K562 (cell line): ENCODE results near the gene FATE1. TPM values are rescaled to one million over a fixed set of nuclear protein-coding genes. Genes with fewer than 3 reads are reported as not detected.

Source experiments
- ATAC-seq: fragments of 200-7000 bp; cut with Tn5 transposase; 3 replicates; pipeline ENCODE4 v1.9.1; 2020; ENCODE audit warnings: moderate library complexity
- BruUV-seq: library from RNA; stranded (reverse); fragments of 400-500 nt; replicated peaks from 2 replicates; lab custom pipeline; 2021; lab: Mats Ljungman, UMichigan
- CTCF ChIA-PET: fragments of 300-600 bp; formaldehyde crosslinking; extraction: SDS; loops from one replicate; lab custom pipeline; 2021; ENCODE audit warnings: low intra/inter-chr PET ratio; lab: Yijun Ruan, JAX
- POLR2A ChIA-PET: fragments of 300-600, 350-650 bp; sonication (Branson Sonifier 250); formaldehyde crosslinking; extraction: SDS; loops from one replicate; lab custom pipeline; 2021; ENCODE audit warnings: antibody characterized with exemption, inconsistent platforms; lab: Yijun Ruan, JAX
- DNase-seq, 4 experiments: peaks; one replicate each; pipeline versions ENCODE4 v3.0.0 to v3.0.0-alpha.2; 2011 to 2018; ENCODE audit warnings: low spot score in 3 of 4, mixed read lengths in 3 of 4; ENCODE audit errors: extremely low read depth in 1 of 4
- FAIRE-seq: peaks from 2 replicates; lab custom pipeline; 2011; peaks lifted over from hg19 to GRCh38; lab: Jason Lieb, UNC
- H2AFZ ChIP-seq: 2 replicates; pipeline ENCODE4 v1.6.0; 2011; ENCODE audit warnings: low read depth, low read length, control low read depth, inconsistent platforms
- H3K27ac ChIP-seq: fragments of 200-600 bp; 3 replicates; pipeline ENCODE4 v1.8.0; 2011; ENCODE audit warnings: low read depth, mild to moderate bottlenecking, control low read depth, inconsistent platforms, low read length, moderate library complexity, mixed read lengths; ENCODE audit errors: extremely low read depth
- H3K27me3 ChIP-seq, 2 experiments: fragments of 300-600 bp in 1 of 2; 2 replicates in 1 of 2; 3 replicates in 1 of 2; pipeline versions ENCODE4 v1.6.0 to v1.8.0; 2011; ENCODE audit warnings: inconsistent platforms in 2 of 2, low read length in 2 of 2, mild to moderate bottlenecking in 1 of 2, mixed read lengths in 1 of 2, moderate library complexity in 1 of 2; ENCODE audit not compliant: control insufficient read depth in 2 of 2, insufficient read depth in 2 of 2
- H3K36me3 ChIP-seq: fragments of 300-600 bp; 3 replicates; pipeline ENCODE4 v1.8.0; 2011; ENCODE audit warnings: mild to moderate bottlenecking, low read length, inconsistent platforms; ENCODE audit not compliant: control insufficient read depth, insufficient read depth
- H3K4me1 ChIP-seq, 2 experiments: fragments of 200-600 bp in 1 of 2; replicated peaks in 1 of 2; 2 replicates in 1 of 2; 3 replicates in 1 of 2; pipeline versions ENCODE4 v1.5.1 to v1.8.0; 2011; ENCODE audit warnings: inconsistent platforms in 2 of 2, low read length in 2 of 2, mild to moderate bottlenecking in 1 of 2, mixed read lengths in 1 of 2, moderate library complexity in 1 of 2; ENCODE audit not compliant: control insufficient read depth in 2 of 2, insufficient read depth in 2 of 2
- H3K4me2 ChIP-seq: 2 replicates; pipeline ENCODE4 v1.6.1; 2011; ENCODE audit warnings: low read length, control low read depth, inconsistent platforms, mixed read lengths; ENCODE audit not compliant: insufficient read depth
- H3K4me3 ChIP-seq: fragments of 200-600 bp; sonication (generic), shearing (Covaris generic); 2 replicates; pipeline ENCODE4 v1.5.1; 2016; ENCODE audit warnings: control low read depth, inconsistent platforms
- H3K79me2 ChIP-seq: fragments of 200-600 bp; 3 replicates; pipeline ENCODE4 v1.8.0; 2011; ENCODE audit warnings: low read length, inconsistent platforms; ENCODE audit not compliant: control insufficient read depth, insufficient read depth
- H3K9ac ChIP-seq, 2 experiments: 2 replicates each; pipeline versions ENCODE4 v1.6.0 to v1.6.1; 2011; ENCODE audit warnings: low read depth in 2 of 2, low read length in 2 of 2, control low read depth in 1 of 2, inconsistent platforms in 1 of 2, mild to moderate bottlenecking in 1 of 2, mixed read lengths in 1 of 2; ENCODE audit not compliant: insufficient read depth in 1 of 2
- H3K9me1 ChIP-seq: one replicate; pipeline ENCODE4 v1.6.0; 2011; ENCODE audit warnings: inconsistent platforms, mild to moderate bottlenecking, low read length, moderate library complexity; ENCODE audit not compliant: control insufficient read depth, insufficient read depth
- H3K9me3 ChIP-seq: replicated peaks from 2 replicates; pipeline ENCODE4 v1.5.1; 2011; ENCODE audit warnings: low read depth, low read length, inconsistent platforms; ENCODE audit not compliant: control insufficient read depth, insufficient read depth
- H4K20me1 ChIP-seq: replicated peaks from 2 replicates; pipeline ENCODE4 v1.6.1; 2011; ENCODE audit warnings: low read length, inconsistent platforms, mixed read lengths; ENCODE audit not compliant: control insufficient read depth, insufficient read depth
- SAP30 ChIP-seq: fragments of 200-600 bp; sonication (generic); IDR thresholded peaks from 2 replicates; pipeline ENCODE4 v1.6.1; 2012; ENCODE audit warnings: borderline replicate concordance, low read depth, mild to moderate bottlenecking, moderate library complexity, low read length, control low read depth, inconsistent platforms; ENCODE audit not compliant: insufficient read depth, poor library complexity, severe bottlenecking
- WGBS: fragments of 100-300 bp; shearing (Covaris generic); methylation state at CpG from one replicate; pipeline ENCODE4 v1.1.6; 2016; ENCODE audit warnings: low coverage, mixed read lengths; ENCODE audit not compliant: insufficient coverage; ENCODE audit errors: missing lambda C conversion rate; 5-methylcytosine and 5-hydroxymethylcytosine counted together
- in situ Hi-C: fragments of 300-500 bp; cut with MboI; formaldehyde crosslinking; loops from 4 replicates; pipeline ENCODE4 v1.15.0; 2018; ENCODE audit warnings: inconsistent platforms, mixed read lengths
- intact Hi-C: fragments of 100-400 bp; cut with micrococcal nuclease; formaldehyde crosslinking; loops from 2 replicates; pipeline ENCODE4 v1.14.2; 2022
- polyA plus RNA-seq, 8 experiments: library from polyadenylated mRNA; depleted of rRNA in 4 of 8; stranded (reverse) in 5 of 8; unstranded in 3 of 8; fragments of >200 nt; fragmentation: Nextera tagmentation in 2 of 8; fragmentation: Illumina TruSeq in 1 of 8; extraction: Ambion mirVana in 2 of 8; extraction: Trizol in 1 of 8; gene quantifications; 2 replicates each; pipeline versions ENCODE4 v1.2.1 to v1.2.3, GENCODE V29; 2011 to 2014; ENCODE audit warnings: inconsistent platforms in 1 of 8, missing spikeins in 1 of 8
- total RNA-seq, 7 experiments: library from RNA; depleted of rRNA in 6 of 7; stranded (reverse); fragments of >200 nt in 6 of 7; fragmentation: Illumina TruSeq in 2 of 7; extraction: Trizol in 2 of 7; gene quantifications; 2 replicates each; pipeline versions ENCODE4 v1.2.1 to v1.2.3, GENCODE V29; 2011 to 2021; ENCODE audit warnings: low replicate concordance in 1 of 7
- TF ChIP-seq, protein P1 (sequence below), 2 experiments: fragments of 450-650 bp; formaldehyde crosslinking in 1 of 2; IDR thresholded peaks; 2 replicates each; pipeline versions ENCODE4 v1.4.0 to v1.6.1; 2014 to 2020; ENCODE audit warnings: mild to moderate bottlenecking in 2 of 2, borderline replicate concordance in 1 of 2, low read depth in 1 of 2

Gene FATE1
- total and polyA plus RNA-seq, 9 of the 15 experiments (the other 6 are each of a cell fraction or from before 2014, with no cell fraction given): not detected

DNA sequence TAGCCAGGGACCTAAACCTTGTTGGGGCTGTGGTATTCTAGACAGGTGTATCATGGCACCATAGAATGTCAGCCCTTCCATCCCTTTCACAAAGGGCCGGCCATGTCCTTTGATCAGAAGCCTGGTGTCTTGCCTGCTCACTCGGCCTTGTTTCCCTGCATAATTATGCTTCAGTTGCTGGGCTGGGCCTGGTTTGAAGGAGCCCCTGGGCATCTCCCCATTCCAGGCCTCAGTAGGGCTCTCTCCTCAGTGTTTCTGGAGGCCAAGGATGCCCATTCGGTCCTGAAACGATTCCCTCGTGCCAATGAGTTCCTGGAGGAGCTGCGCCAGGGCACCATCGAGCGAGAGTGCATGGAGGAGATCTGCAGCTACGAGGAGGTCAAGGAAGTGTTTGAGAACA lies 16.1 kb upstream of the FATE1 start:
- H3K4me3 ChIP-seq: no peak overlapping the region
- in situ Hi-C loops (loop anchor here (25.0 kb wide), 1 partner anchor 937 kb away; no protein-coding TSS in a partner anchor), intact Hi-C loops (no loop called here)
- 1% methylated on average over 9 of the region's 9 CpGs for WGBS
- no peak overlapping the region for H3K4me2 ChIP-seq
- ATAC-seq (no peak), FAIRE-seq (no peak), DNase-seq (no peak)
- H3K27ac ChIP-seq: no peak overlapping the region
- no TSS peak for BruUV-seq
- no peak overlapping the region for H3K9ac ChIP-seq
- H3K9me3 ChIP-seq: no peaks in the 10 kb centered on the region
- H3K79me2 ChIP-seq: no peaks in the 10 kb centered on the region
- H2AFZ ChIP-seq: no peak overlapping the region
- H3K9me1 ChIP-seq: no peaks in the 10 kb centered on the region
- H4K20me1 ChIP-seq: no peaks in the 10 kb centered on the region
- H3K27me3 ChIP-seq: peaks cover 3 to 58% of the 10 kb centered on the region in 2 experiments; a peak in 3 of 5 replicates
- ChIA-PET CTCF (no interaction called here), POLR2A (no interaction called here)
- no peaks in the 10 kb centered on the region; a peak in 1 of 5 replicates for H3K4me1 ChIP-seq
- H3K36me3 ChIP-seq: no peaks in the 10 kb centered on the region
- TF ChIP-seq, protein P1, sequence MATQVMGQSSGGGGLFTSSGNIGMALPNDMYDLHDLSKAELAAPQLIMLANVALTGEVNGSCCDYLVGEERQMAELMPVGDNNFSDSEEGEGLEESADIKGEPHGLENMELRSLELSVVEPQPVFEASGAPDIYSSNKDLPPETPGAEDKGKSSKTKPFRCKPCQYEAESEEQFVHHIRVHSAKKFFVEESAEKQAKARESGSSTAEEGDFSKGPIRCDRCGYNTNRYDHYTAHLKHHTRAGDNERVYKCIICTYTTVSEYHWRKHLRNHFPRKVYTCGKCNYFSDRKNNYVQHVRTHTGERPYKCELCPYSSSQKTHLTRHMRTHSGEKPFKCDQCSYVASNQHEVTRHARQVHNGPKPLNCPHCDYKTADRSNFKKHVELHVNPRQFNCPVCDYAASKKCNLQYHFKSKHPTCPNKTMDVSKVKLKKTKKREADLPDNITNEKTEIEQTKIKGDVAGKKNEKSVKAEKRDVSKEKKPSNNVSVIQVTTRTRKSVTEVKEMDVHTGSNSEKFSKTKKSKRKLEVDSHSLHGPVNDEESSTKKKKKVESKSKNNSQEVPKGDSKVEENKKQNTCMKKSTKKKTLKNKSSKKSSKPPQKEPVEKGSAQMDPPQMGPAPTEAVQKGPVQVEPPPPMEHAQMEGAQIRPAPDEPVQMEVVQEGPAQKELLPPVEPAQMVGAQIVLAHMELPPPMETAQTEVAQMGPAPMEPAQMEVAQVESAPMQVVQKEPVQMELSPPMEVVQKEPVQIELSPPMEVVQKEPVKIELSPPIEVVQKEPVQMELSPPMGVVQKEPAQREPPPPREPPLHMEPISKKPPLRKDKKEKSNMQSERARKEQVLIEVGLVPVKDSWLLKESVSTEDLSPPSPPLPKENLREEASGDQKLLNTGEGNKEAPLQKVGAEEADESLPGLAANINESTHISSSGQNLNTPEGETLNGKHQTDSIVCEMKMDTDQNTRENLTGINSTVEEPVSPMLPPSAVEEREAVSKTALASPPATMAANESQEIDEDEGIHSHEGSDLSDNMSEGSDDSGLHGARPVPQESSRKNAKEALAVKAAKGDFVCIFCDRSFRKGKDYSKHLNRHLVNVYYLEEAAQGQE (IDR thresholded peaks at IDR 0.05; ENCODE audit: borderline replicate concordance): no peak
- TF ChIP-seq, protein P1 (CRISPR knock-in tag; IDR thresholded peaks at IDR 0.05; ENCODE audit: low read depth): no peak
- TF ChIP-seq SAP30: no peak
